ENCODE results near the gene RHEBL1.

- TF ChIP-seq EZH2 (optimal IDR thresholded peaks at IDR 0.05; ENCODE audit: low read depth, low read length) = no peak
- no peak for TF ChIP-seq CTCF (IDR thresholded peaks at IDR 0.05; ENCODE audit: low read length)
- no peak for TF ChIP-seq EZH2phosphoT487 (IDR thresholded peaks at IDR 0.05; ENCODE audit: low read length)
Measured at GRCh38 chr12:49055092-49055491, 14.7 kb downstream of the RHEBL1 start.
